Fibroblast of lung (primary cell): ENCODE measurements around the gene SERPINB2.

ENCODE experiments used
- EZH2 ChIP-seq: IDR thresholded peaks from 2 replicates; pipeline ENCODE4 v1.5.1; 2012; ENCODE audit warnings: low read length, control low read depth, mild to moderate bottlenecking; ENCODE audit errors: missing control alignments
- TF ChIP-seq, protein P1 (sequence below), 2 donors: IDR thresholded peaks in 1 of 2; conservative IDR thresholded peaks in 1 of 2; 1 replicate in 1 of 2; 2 replicates in 1 of 2; pipeline ENCODE4 v1.5.1; 2011 to 2012; ENCODE audit warnings: low read length in 2 of 2, control low read depth in 1 of 2, inconsistent platforms in 1 of 2, low read depth in 1 of 2, mild to moderate bottlenecking in 1 of 2

DNA sequence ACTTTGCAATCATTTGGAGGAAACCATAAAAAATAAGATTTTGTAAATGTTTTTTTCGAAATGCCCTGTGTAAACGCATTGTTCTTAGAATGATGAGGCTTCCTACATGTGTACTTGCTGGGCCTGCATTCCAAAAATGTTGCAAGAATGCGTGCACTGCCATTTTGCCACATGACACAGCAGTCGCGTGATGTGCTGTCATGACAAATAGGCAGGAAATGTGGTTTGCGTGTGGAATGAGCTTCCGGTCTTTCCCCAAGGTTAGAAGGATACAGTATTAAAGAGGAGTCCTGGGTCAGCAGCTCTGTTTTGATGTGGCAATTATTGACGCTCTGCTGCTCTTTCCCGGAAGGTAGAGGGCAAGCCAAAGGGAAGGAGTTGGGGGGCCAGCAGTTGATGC is 18.1 kb upstream of the SERPINB2 start:
- TF ChIP-seq, protein P1, sequence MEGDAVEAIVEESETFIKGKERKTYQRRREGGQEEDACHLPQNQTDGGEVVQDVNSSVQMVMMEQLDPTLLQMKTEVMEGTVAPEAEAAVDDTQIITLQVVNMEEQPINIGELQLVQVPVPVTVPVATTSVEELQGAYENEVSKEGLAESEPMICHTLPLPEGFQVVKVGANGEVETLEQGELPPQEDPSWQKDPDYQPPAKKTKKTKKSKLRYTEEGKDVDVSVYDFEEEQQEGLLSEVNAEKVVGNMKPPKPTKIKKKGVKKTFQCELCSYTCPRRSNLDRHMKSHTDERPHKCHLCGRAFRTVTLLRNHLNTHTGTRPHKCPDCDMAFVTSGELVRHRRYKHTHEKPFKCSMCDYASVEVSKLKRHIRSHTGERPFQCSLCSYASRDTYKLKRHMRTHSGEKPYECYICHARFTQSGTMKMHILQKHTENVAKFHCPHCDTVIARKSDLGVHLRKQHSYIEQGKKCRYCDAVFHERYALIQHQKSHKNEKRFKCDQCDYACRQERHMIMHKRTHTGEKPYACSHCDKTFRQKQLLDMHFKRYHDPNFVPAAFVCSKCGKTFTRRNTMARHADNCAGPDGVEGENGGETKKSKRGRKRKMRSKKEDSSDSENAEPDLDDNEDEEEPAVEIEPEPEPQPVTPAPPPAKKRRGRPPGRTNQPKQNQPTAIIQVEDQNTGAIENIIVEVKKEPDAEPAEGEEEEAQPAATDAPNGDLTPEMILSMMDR (conservative IDR thresholded peaks at IDR 0.05 in 1 of 2, IDR thresholded peaks at IDR 0.05 in 1 of 2; ENCODE audit: low read depth in 1 of 2, low read length in 2 of 2): no peak
- TF ChIP-seq EZH2: no peak
